Type B pancreatic cell (in vitro differentiated cells): ENCODE measurements around the gene SMAD3. TPM values are rescaled to one million over a fixed set of nuclear protein-coding genes. Genes with fewer than 3 reads are reported as not detected.

ENCODE experiments used
- DNase-seq: peaks from one replicate; pipeline ENCODE4 v3.0.0; 2021; ENCODE audit warnings: mixed read lengths; ENCODE audit not compliant: unreplicated experiment; ENCODE audit errors: extremely low spot score
- H3K27ac Mint-ChIP-seq: 2 replicates; pipeline ENCODE4 v1.8.0; 2021; ENCODE audit warnings: mild to moderate bottlenecking, mixed read lengths
- H3K27me3 Mint-ChIP-seq: 2 replicates; pipeline ENCODE4 v1.8.0; 2021; ENCODE audit warnings: mixed read lengths
- H3K36me3 Mint-ChIP-seq: 2 replicates; pipeline ENCODE4 v1.8.0; 2021; ENCODE audit warnings: mixed read lengths
- H3K4me1 Mint-ChIP-seq: one replicate; pipeline ENCODE4 v1.8.0; 2021; ENCODE audit warnings: mixed read lengths; ENCODE audit not compliant: unreplicated experiment
- H3K4me3 Mint-ChIP-seq: 2 replicates; pipeline ENCODE4 v1.8.0; 2021; ENCODE audit warnings: mild to moderate bottlenecking, mixed read lengths
- H3K9me3 Mint-ChIP-seq: 2 replicates; pipeline ENCODE4 v1.8.0; 2021; ENCODE audit warnings: mixed read lengths
- total RNA-seq: library from RNA; stranded (reverse); gene quantifications from 2 replicates; pipeline ENCODE4 v1.2.1, GENCODE V29; 2021; ENCODE audit warnings: low replicate concordance
- TF ChIP-seq, protein P1 (sequence below): fragments of 200-600 bp; sonication (generic); conservative IDR thresholded peaks from 2 replicates; pipeline ENCODE4 v1.5.0; 2021; ENCODE audit warnings: antibody characterized with exemption, mild to moderate bottlenecking

The SMAD3 gene
- total RNA-seq, 1 donor from 2014 or later = 52.0 TPM

DNA sequence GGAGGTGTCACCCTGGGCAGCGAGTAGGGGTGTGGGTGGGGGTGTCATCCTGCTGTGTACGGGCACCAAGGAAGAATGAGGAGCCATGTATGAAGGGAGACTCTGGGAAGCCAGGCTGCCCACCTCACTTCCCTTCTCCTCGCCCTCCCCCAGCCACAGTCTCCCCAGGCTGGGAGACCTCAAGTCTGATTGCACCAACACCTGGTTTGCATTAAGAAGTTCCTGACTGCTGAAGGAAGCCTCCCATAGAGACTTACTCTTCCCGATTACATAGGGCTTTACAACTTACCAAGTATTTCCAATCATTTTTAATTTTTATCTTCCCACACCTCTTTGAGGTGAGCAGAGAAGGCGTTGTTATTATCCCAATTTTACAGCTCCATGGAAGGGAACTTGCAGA lies 29.5 kb upstream of the SMAD3 start:
- Mint-ChIP-seq H3K4me3 (no peak overlapping the region), H3K36me3 (no peaks in the 10 kb centered on the region), H3K9me3 (no peaks in the 10 kb centered on the region), H3K27ac (no peak overlapping the region), H3K27me3 (peaks cover 14% of the 10 kb centered on the region), H3K4me1 (peaks cover 25% of the 10 kb centered on the region)
- DNase-seq = no peak
- TF ChIP-seq, protein P1, sequence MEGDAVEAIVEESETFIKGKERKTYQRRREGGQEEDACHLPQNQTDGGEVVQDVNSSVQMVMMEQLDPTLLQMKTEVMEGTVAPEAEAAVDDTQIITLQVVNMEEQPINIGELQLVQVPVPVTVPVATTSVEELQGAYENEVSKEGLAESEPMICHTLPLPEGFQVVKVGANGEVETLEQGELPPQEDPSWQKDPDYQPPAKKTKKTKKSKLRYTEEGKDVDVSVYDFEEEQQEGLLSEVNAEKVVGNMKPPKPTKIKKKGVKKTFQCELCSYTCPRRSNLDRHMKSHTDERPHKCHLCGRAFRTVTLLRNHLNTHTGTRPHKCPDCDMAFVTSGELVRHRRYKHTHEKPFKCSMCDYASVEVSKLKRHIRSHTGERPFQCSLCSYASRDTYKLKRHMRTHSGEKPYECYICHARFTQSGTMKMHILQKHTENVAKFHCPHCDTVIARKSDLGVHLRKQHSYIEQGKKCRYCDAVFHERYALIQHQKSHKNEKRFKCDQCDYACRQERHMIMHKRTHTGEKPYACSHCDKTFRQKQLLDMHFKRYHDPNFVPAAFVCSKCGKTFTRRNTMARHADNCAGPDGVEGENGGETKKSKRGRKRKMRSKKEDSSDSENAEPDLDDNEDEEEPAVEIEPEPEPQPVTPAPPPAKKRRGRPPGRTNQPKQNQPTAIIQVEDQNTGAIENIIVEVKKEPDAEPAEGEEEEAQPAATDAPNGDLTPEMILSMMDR = no peak

DNA sequence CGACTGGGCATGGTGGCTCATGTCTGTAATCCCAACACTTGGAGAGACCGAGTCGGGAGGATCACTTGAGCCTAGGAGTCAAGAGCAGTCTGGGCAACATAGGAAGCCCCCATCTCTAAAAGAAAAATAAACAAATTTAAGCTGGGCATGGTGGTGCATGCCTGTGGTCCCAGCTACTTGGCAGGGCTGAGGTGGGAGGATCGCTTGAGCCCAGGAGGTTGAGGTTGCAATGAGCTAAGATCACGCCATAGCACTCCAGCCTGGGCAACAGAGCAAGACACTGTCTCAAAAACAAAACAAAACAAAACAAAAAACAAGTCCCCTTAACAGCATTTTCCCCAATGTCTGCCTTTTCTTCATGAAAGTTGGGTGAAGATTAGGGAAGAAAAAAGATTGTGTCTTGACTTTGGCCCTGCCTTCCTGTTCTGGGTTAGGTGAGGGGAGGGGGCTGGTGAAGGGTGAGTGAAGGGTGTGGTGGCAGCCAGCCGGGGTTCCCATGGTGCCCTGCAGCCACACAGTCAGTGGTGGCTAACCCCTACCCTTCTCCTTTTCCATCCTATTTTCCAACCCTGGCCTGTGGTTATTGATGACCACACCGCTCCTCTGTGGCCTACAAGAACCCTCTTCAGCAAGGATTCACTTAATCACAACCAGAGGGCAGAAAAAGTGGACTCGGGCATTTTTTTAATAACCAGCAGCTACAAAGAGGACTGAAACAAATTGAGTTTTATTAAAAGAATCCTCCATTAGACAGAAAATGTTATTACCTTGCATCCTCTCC lies 28.4 kb upstream of the SMAD3 start:
- TF ChIP-seq, protein P1 = no peak
- no peaks in the 10 kb centered on the region for H3K9me3 Mint-ChIP-seq
- no peaks in the 10 kb centered on the region for H3K36me3 Mint-ChIP-seq
- H3K27ac Mint-ChIP-seq = no peak overlapping the region
- peaks cover 14% of the 10 kb centered on the region for H3K27me3 Mint-ChIP-seq
- H3K4me3 Mint-ChIP-seq = no peak overlapping the region
- DNase-seq = no peak
- peaks cover 31% of the 10 kb centered on the region for H3K4me1 Mint-ChIP-seq

DNA sequence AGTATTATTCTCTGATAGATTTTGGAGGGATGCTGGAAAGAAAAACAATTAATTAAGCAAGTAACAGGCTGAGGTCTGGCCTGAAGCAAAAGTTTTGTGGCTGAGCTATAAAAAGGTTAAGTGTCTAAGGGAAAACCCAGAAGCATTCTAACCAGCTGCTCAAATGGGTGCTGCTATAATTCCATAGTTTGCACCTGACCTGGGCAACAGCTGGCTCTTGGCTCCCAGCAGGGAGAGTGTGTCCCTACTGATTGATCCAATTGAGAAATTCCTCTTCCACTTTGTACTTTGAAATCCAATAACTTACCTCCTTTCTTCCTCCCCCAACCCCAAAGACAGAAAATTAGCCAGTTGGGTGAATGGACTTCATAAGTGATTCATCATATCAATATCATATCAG lies 27.7 kb upstream of the SMAD3 start:
- Mint-ChIP-seq H3K4me3 (no peak overlapping the region), H3K4me1 (peaks cover 38% of the 10 kb centered on the region), H3K9me3 (no peaks in the 10 kb centered on the region), H3K27me3 (peaks cover 14% of the 10 kb centered on the region), H3K27ac (peak overlapping the region; percentile 1), H3K36me3 (no peaks in the 10 kb centered on the region)
- TF ChIP-seq, protein P1 = no peak
- DNase-seq = no peak

DNA sequence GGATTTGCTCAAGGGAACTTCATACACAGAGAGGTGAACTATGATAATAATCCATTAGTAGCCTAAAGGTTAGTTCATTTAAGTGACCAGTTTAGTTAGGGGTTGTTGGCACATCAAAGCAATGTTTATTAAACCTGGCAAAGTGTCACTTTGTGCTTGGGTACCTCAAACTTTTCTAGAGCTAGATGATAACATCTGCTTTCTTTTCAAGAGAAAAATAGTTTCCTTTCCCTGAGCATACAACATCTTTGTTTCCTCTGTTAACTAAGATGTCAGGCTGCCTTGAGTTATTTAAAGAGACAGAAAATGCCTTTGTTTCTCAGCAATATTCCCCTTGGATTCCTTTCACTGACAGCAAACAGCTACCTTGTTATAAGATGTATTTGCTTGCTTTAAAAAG lies 26.7 kb upstream of the SMAD3 start:
- peak overlapping the region; percentile 72 for H3K4me3 Mint-ChIP-seq
- H3K4me1 Mint-ChIP-seq = peaks cover 39% of the 10 kb centered on the region
- H3K36me3 Mint-ChIP-seq = no peaks in the 10 kb centered on the region
- peaks cover 14% of the 10 kb centered on the region for H3K27me3 Mint-ChIP-seq
- H3K9me3 Mint-ChIP-seq = no peaks in the 10 kb centered on the region
- H3K27ac Mint-ChIP-seq = peak overlapping the region; percentile 1
- TF ChIP-seq, protein P1 = no peak
- DNase-seq = no peak

DNA sequence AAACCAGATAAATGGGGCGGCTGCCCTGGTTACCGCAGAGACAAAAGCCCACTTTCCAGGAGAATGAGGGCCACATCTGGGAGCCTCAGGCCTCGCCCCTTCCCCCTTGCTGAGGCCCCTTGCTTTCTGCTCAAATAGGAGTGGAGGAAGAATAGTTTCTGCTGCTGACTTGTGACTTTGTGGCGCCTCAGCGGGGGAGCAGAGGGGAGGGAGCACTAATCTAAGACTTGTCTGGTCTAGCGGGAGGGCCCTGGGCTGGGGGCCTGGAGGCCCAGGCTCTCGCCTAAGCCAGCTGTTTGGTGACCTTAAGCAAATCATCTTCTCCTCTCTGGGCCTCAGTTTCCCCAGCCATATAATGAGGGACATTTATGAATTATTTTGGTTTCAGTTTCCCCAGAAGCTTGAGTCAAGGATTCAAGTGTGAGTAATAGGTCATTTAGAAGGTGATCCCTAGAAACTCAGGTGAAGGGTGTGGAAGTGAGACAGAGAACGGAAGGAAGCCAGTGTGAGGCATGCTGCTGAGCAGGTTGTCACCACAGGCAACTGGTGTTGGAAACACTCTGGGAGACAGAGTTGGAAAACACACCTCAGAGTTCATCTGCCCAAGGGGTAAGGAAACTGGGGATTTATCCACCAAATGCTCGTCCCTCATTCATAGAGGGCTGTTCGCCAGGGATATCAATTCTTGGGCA lies 25.9 kb upstream of the SMAD3 start:
- no peaks in the 10 kb centered on the region for H3K9me3 Mint-ChIP-seq
- no peak overlapping the region for H3K27ac Mint-ChIP-seq
- no peak for DNase-seq
- H3K4me3 Mint-ChIP-seq = peak overlapping the region; percentile 72
- TF ChIP-seq, protein P1 = no peak
- H3K36me3 Mint-ChIP-seq = no peaks in the 10 kb centered on the region
- H3K27me3 Mint-ChIP-seq = peaks cover 7% of the 10 kb centered on the region
- peaks cover 38% of the 10 kb centered on the region for H3K4me1 Mint-ChIP-seq
